A549 (cell line): Measurements from ENCODE around the gene TIMM44.

ENCODE experiments used
- CHD2 ChIP-seq: fragments of 150-350 bp; IDR thresholded peaks from 2 replicates; pipeline ENCODE4 v1.6.1; 2014; ENCODE audit warnings: low read length; ENCODE audit not compliant: partially characterized antibody
- ELK1 ChIP-seq: fragments of 150-350 bp; IDR thresholded peaks from 2 replicates; pipeline ENCODE4 v1.6.1; 2014; ENCODE audit warnings: low read depth, mild to moderate bottlenecking, low read length
- EP300 ChIP-seq, 2 experiments: fragments of >200 bp; sonication (Bioruptor Twin); formaldehyde crosslinking; IDR thresholded peaks; 2 replicates in 1 of 2; 3 replicates in 1 of 2; pipeline ENCODE4 v1.6.1; 2016 to 2017
- MAX ChIP-seq: IDR thresholded peaks from 2 replicates; pipeline ENCODE4 v1.6.1; 2012
- POLR2A ChIP-seq: IDR thresholded peaks from 2 replicates; pipeline ENCODE4 v1.6.1; 2012; ENCODE audit warnings: mild to moderate bottlenecking, low read length
- RAD21 ChIP-seq, 2 experiments: fragments of >200 bp in 1 of 2; sonication (Bioruptor Twin) in 1 of 2; formaldehyde crosslinking in 1 of 2; IDR thresholded peaks in 1 of 2; conservative IDR thresholded peaks in 1 of 2; 2 replicates in 1 of 2; 3 replicates in 1 of 2; pipeline ENCODE4 v1.6.1; 2012 to 2018; ENCODE audit warnings: inconsistent platforms in 1 of 2
- RCOR1 ChIP-seq: fragments of 150-350 bp; IDR thresholded peaks from 2 replicates; pipeline ENCODE4 v1.6.1; 2014; ENCODE audit warnings: antibody characterized with exemption, low read length, low read depth
- RFX5 ChIP-seq: fragments of 450-650 bp; IDR thresholded peaks from 2 replicates; pipeline ENCODE4 v1.7.1; 2014; ENCODE audit warnings: antibody characterized with exemption, mild to moderate bottlenecking, moderate library complexity
- USF2 ChIP-seq: fragments of 450-650 bp; IDR thresholded peaks from 2 replicates; pipeline ENCODE4 v1.6.1; 2014; ENCODE audit warnings: antibody characterized with exemption
- TF ChIP-seq, protein P1 (sequence below): IDR thresholded peaks from 2 replicates; pipeline ENCODE4 v1.6.1; 2012
- TF ChIP-seq, protein P2 (sequence below): fragments of >200 bp; sonication (Bioruptor Twin); formaldehyde crosslinking; IDR thresholded peaks from 3 replicates; pipeline ENCODE4 v1.5.1; 2016

DNA sequence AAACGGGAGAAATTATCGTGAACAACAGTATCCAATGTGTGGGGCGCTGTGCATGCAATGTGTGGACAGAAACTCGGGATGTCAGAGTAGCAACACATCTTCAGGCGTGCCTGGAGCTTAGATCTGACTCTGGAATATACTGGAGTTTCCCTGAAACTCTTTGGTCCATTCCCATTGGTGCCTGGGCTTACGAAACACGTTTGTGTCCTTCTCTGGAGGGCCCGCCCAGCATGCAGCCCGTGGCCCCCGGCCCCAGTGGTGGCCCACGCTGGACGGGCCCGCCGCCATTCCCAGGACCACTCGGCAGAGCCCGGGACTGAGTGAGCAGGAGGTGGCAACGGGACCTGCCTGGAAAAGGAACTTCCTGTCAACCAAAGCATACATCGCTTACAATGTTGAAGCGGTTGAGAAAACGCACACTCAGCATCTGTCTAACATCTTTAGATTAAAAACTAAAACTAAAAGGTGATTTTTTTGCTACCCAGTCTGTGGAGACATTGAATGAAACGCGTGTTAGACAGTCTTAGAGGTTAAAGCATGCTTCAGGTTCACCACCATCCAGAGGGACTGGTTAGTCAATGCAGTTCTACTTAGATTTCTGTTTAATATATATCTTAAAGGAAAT, 19.3 kb upstream of the TIMM44 start:
- TF ChIP-seq EP300 (IDR thresholded peaks at IDR 0.05): no peak
- no peak for TF ChIP-seq POLR2A
- no peak for TF ChIP-seq RFX5
- TF ChIP-seq, protein P1, sequence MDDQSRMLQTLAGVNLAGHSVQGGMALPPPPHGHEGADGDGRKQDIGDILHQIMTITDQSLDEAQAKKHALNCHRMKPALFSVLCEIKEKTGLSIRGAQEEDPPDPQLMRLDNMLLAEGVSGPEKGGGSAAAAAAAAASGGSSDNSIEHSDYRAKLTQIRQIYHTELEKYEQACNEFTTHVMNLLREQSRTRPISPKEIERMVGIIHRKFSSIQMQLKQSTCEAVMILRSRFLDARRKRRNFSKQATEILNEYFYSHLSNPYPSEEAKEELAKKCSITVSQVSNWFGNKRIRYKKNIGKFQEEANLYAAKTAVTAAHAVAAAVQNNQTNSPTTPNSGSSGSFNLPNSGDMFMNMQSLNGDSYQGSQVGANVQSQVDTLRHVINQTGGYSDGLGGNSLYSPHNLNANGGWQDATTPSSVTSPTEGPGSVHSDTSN: no peak
- no peak for TF ChIP-seq USF2
- TF ChIP-seq, protein P2, sequence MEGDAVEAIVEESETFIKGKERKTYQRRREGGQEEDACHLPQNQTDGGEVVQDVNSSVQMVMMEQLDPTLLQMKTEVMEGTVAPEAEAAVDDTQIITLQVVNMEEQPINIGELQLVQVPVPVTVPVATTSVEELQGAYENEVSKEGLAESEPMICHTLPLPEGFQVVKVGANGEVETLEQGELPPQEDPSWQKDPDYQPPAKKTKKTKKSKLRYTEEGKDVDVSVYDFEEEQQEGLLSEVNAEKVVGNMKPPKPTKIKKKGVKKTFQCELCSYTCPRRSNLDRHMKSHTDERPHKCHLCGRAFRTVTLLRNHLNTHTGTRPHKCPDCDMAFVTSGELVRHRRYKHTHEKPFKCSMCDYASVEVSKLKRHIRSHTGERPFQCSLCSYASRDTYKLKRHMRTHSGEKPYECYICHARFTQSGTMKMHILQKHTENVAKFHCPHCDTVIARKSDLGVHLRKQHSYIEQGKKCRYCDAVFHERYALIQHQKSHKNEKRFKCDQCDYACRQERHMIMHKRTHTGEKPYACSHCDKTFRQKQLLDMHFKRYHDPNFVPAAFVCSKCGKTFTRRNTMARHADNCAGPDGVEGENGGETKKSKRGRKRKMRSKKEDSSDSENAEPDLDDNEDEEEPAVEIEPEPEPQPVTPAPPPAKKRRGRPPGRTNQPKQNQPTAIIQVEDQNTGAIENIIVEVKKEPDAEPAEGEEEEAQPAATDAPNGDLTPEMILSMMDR: no peak
- no peak for TF ChIP-seq ELK1
- TF ChIP-seq RCOR1: no peak
- TF ChIP-seq RAD21 (conservative IDR thresholded peaks at IDR 0.05 in 1 of 2, IDR thresholded peaks at IDR 0.05 in 1 of 2): no peak
- no peak for TF ChIP-seq MAX
- no peak for TF ChIP-seq CHD2
